ENCODE measurements around the gene PLEKHG3.
A peak's percentile ranks its signal among the peaks of the same experiment; 100 is the strongest.
"Not testable (repeated sequence)": the region's sequence is repeated elsewhere in the genome, so short reads cannot be mapped to it uniquely, and the experiment has no call there.

Gene PLEKHG3

GRCh38 chr14:64688811-64689281 lies 15.4 kb upstream of the PLEKHG3 start:
- DNase-seq, result no peak

DNA sequence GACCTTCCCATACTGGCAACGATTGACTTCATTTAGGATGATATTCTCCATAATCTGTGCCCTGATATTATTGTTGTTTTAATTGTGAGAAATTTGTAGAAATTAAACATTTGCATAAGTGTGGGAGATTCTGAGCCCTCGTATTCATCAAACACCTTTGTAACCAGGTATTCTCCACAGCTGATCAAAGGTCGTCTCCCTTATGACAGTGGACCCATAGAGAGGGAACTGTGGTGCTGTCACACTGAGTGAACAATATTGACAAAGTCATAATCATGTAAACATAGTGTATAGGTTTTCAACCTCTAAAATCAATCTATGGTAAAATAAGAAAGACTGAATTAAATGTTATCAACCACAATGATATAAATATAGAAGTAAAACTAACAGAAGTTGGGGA lies 14.9 kb upstream of the PLEKHG3 start:
- DNase-seq, result no peak

- DNase-seq, result not testable (repeated sequence)
These were observed 13.6 kb upstream of the PLEKHG3 start for GRCh38 chr14:64690607-64691006.

- DNase-seq, result no peak
These were observed 12.8 kb upstream of the PLEKHG3 start for GRCh38 chr14:64691376-64691775.

- no peak for DNase-seq
These were observed 11.8 kb upstream of the PLEKHG3 start for GRCh38 chr14:64692189-64692985.

DNA sequence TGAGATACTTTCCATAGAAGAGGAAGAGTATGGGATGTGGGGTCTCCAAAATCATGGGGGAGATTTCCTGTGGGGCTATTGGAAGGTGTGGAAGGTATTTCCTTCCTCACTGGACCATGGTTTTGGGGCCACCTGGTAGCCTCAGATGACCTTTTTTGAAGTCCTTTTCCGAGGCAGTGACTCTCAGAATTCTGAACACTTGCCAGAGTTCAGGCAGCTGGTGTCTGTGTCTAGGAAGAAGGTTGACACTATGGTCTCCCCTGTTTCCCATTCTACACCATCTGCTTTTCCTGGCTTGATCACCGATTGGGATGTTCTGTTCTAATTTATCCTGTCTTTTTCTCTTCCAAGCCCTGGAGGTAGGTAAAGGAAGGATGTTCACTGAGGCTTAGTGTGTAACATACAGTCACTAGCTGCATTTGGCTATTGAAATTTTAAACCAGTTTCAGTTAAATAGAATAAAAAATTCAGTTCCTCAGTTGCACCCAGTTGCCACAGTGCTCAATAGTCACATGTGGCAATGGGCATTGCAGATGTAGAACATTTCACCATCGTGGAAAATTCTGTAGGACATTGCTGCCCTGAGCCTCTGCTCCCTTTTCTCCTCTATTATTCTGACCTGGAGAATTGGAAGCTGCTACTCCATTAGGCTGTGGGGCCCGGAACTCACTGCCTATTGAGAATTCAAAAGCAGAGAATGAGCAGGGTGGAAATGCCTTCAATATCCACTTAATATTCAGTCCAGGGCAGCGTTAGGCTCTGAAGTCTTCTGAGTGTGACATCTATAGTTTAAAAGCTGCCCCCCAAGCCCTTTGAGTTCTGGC lies 11.0 kb upstream of the PLEKHG3 start:
- no peak for DNase-seq

DNA sequence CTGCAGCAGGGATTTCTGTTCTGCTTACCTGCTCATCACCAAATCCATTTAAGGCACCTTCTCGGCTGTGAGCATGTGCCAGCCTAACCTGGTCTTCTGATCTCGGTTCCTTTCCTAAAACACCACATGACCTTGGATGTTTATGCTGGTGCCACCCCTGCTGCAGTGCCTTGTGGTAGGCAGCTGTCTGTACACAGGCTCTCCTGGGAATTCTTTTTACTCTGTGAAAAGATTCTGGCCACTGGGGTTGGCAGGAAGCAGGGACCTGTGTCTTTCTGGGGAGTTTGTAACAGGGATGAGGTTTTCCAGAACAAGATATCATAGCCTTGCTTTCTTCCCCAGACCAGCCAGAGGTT lies 10.4 kb upstream of the PLEKHG3 start:
- DNase-seq, result no peak

- DNase-seq, result no peak
These were observed 9.2 kb upstream of the PLEKHG3 start for GRCh38 chr14:64695071-64695470.

DNA sequence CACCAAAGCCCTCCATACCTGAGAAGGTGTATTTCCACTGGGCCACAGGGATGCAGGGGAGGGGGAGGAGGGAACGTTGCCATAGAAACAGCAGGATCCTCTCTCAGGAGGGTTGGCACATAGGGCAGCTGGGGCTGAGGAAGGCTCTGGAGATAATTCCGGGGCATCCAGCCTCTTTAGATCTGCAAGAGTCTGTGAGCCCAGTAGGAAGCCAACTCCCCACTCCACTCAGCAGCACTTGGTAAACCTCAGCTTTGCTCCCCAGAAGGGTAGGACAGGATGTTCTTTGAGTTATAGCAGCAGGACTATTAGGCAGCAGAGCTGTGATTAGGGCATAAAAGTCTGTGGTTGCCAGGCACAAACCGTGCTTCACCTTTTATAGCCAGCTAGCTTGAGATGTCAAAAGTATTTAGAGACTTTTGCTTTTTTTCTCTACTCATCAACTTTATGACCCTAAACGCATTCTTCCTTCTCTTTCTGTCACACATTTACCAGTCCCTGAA lies 7.8 kb upstream of the PLEKHG3 start:
- no peak for DNase-seq

DNA sequence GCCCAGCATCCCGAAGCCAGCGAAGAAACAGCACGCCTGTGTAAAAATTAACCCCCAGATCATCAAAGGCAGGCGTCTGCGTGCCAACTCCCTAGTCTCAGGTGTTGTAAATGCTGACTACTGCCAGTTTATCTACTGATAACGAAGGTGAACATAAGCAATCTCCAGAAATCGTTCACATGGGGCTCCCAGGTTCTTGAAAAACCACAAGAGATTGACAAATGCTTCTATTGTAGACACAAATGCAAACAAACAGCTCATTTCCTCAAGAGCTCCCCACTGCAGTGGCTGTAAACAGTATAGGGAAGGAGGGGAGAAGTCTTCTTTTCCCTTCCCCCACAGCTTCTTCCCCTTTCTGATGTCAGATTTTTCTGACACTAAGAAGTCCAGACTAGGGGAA lies 5.3 kb upstream of the PLEKHG3 start:
- peak; percentile 47 for DNase-seq

DNA sequence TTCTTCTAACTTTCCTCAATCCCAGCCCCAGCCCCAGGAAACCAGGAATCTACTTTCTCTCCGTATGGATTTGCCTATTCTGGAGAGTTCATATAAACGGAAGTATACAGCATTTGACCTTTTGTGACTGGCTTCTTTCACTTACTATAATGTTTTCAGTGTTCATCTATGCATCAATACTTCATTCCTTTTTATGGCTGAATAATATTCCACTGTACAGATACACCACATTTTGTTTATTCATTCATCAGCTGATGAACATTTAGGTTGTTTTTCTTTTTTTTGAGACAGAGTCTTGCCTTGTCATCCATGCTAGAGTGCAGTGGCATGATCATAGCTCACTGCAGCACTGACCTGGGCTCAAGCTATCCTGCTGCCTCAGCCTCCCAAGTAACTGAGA lies 3.9 kb upstream of the PLEKHG3 start:
- no peak for DNase-seq

DNA sequence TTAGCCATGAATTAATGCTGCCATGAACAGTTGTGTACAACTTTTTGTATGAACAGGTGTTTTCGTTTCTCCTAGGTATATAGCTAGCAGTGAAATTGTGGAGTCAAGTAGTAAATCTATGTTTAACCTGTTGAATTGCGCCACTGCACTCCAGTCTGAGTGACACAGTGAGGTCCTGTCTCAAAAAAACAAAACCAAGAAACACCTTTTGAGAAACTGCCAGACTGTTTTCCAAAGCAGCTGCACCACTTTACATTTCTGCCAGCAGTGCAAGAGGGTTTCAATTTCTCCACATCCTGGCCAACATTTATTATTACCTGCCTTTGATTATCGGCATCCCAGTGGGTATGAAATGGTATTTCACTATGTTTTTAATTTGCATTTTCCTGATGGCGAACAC lies 3.3 kb upstream of the PLEKHG3 start:
- no peak for DNase-seq

DNA sequence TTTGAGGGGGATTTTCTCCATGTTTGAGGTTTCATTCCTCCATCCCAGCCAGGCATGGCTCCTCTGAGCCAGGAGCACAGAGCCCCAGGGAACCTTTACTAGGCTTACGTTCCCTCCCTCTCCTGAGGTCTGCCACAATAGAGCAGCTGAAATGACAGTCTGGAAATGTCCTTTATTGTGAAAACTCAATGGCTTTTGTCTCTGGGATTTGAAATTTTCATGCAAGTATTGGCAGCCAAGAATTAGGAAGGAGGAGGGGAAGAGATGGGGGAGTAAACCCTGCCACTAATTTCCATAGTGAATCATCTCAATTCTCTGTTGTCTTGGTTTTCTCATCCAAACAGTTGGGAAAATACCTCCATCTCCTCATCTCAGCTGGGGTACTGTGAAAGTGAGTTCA lies 2.6 kb upstream of the PLEKHG3 start:
- no peak for DNase-seq

- peak; percentile 24 for DNase-seq
These were observed 1.5 kb upstream of the PLEKHG3 start for GRCh38 chr14:64702493-64703394.

DNA sequence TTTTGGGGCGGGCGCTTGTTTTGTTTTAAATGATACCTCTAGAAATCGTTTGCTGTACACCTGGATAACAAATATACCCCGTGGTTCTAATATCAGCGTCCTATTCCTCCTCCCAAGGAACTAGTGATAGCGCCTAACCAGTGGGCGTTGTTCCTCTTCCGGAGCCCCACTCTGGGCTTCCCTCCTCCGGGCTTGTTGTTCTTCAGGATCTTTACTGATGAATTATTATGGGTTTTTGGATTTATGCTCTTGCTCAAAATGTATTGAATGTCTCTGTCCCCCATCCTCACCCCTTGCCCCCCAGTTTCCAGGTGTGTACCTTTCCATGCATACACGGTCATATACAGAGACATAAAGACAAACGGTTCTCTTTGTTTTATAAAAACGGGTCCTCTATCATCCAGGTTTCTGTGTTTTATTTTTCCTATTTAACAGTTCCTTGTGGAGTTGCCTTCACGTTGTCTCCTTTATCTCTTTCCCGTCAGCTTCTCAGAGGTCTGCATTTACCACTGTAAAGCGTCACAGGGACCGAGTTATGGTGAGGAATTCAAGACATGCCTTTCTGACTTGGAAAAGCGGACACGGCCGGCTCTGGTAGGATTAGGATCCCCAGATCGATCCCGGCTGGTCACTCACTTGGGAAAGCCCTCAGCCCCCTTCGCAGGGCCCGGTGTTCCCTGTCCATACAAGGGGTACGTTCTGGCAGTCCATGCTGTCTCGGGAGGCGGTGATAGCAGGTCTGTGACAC lies 655 bp upstream of the PLEKHG3 start:
- no peak for DNase-seq

- DNase-seq, result no peak
These were observed 638 bp downstream of the PLEKHG3 start for GRCh38 chr14:64704743-64705380.

DNA sequence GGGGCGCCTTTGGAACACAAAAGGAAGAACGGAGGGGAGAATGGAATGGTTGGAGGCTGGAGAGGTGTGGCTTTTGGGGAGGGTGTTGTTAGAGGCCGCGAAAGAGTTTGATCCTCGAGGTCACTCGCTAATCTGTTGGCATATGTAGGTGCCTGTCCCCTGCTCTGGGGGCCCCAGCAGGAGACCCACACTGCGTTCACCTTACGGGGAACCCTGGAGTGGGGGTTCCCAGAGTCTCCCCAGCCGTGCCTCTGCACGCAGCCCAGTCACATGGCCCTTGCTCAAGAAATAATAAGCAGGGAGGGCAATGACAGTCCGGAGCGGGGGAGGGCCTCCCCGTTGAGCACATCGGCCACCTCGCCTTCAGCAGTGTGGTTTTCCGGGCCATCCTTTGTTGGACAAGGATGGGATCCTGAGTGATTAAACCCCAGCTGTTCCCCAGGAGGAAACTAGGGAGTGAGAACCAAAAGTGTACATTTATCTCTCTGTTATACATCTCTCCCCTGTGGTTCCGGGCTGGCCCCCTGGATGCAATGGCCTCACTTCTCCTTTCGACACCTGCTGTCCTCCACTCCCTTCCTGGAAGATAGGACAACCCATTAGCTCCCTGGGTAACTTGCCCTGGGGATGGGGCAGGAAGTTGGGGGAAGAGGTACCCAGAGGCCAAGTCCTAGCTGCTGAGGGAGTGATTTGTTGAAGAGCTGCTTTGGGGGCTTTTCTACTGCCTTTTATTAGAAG lies 1.3 kb downstream of the PLEKHG3 start:
- no peak for DNase-seq

DNA sequence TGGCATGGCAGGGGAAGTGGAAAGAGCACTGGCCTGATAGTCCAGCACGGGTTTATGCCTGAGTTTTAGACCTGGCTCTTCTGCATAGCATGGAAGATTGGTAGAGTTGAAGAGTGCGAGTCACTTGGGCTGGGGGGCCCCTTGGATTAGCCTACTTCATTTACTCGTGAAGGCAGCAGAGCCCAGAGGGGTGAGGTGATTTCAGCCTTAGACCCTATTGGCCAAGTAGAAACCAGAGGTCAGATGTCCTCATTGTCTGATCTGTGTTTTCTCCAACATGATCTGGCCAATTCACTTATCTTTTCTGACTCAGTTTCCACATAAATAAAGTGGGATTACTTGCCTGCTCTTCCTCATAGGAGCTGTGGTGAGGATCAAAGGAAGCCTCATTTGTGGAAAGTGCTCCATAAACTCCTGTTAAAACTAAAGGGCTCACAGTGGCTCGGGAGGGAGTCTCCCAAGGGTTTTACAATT lies 1.9 kb downstream of the PLEKHG3 start:
- no peak for DNase-seq

GRCh38 chr14:64706593-64707193 lies 2.5 kb downstream of the PLEKHG3 start:
- DNase-seq, result no peak

DNA sequence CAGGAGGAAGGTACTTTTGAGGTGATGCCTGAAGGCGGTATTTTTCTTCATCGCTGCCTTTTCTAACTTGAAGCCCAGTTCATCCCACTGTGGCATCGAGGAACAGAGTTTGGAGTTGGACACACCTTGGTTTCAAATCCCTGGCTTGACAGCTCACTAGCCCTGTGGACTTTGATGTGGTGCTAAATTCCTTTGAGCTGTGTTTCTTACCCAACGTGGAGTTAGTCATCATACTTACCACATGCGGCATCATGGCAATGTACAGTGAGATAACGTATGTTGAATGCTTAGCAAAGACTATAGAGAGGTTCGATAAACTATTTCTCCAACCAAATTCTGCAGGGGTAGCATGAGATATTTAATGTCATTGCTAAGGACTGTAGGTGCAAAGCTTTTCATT lies 3.4 kb downstream of the PLEKHG3 start:
- no peak for DNase-seq

All from NCI-H2029 (cell line).